GM19351 (cell line): ENCODE results near the gene IL23A.
A peak's percentile ranks its signal among the peaks of the same experiment; 100 is the strongest.

Experiments used
- ATAC-seq: cut with Tn5 transposase; IDR thresholded peaks from one replicate; pipeline ENCODE4 v1.9.1; 2021; ENCODE audit warnings: mild to moderate bottlenecking, moderate library complexity; ENCODE audit not compliant: unreplicated experiment

IL23A gene

DNA sequence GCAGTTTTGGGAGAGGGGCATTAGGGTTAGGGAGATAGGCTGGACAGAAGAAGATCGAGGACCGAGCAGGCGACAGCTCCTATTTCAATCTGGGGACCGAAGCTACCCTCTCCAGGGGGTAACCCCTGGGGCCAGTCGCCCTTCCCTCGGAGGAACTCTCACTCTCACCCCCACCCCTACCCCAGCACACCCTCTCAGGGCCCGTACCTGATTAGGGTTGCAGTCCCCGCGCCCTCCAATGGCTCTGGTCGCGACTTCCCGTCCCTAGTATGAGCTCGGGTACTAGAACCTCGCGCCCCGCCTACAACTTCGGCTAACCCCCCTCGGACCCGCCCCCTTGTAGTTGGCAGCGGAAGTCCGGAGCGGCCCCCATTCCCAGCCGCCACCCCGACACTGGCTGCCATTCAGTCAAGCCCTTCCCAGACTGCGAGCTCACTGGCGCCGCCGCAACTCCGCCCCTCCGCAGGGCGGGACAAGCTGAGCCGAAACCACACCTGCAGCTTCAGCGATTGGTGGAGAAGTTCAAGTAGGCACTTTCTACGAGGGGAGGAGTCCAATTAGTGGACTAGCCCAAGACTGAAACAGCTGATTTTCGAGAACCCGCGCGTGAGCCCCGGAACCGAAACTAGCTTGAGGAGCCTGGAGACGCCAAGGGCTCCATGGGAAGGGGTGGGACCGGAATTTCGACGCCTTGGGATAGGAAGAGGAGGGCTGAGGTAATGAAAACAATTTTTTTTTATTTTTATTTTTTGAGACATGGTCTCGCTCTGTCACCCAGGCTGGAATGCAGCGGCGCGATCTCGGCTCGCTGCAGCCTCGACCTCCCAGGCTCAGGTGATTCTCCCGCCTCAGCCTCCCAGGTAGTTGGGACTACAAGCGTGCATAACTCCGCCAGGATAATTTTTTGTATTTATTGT is 21.4 kb downstream of the IL23A start, which contains the start of gene STAT2:
STAT2 (minus strand) TSS at position 257 of the 917 bp plus-strand sequence. CDS start 3,536 bp downstream, outside the sequence.
- ATAC-seq: peak; percentile 96

DNA sequence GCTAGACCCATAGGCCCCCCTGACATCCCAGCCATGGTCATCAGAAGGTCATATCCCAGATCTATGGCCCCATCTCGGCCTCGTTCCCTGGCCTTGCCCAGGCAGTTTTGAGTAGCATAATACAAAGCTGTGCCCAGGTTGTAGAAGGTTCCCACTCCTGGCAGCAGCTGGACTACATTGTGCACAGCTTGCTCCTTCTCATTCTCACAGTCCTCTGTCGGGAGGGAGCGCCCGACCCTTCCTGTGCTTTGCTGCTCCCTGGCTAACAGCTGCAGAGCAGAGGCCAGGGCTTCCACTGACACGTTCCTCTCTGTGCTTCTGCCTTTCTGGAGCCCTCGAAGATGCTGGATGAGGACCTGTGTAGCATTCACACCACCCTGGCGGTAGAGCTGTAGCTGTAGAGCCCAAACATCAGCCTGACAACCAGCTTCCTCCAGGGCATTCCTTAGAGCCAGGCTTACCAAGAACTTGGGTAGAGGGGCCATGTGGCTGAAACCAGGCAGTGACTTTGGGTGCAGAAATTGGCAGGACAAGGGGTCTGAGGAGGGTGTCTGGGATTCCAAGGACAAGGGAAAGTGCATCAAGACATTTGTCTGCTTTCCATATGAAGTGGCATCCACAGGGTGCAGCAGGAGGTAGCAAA is 22.9 kb downstream of the IL23A start:
- no peak for ATAC-seq

GRCh38 chr12:56362130-56363059 is 23.7 kb downstream of the IL23A start, which contains the start of gene APOF:
TSS of gene APOF (minus strand) at chr12:56362857. CDS start at chr12:56362745, 112 bp downstream.
- no peak for ATAC-seq

DNA sequence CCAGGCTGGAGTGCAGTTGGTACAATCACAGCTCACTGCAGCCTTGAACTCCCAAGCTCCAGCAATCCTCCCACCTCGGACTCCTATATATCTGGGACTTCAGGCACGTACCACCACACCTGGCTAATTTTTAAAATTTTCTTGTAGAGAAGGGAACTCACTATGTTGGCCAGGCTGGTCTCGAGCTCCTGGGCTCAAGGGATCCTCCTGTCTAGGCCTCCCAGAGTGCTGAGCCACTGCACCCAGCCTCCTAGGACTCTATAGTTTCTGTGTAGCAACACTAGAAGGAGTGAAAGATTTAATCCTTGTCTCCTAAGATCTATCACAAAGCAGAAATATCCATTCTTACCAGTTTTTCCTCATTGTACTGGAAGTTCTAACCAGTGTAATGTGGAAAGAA is 28.3 kb downstream of the IL23A start:
- ATAC-seq: no peak

DNA sequence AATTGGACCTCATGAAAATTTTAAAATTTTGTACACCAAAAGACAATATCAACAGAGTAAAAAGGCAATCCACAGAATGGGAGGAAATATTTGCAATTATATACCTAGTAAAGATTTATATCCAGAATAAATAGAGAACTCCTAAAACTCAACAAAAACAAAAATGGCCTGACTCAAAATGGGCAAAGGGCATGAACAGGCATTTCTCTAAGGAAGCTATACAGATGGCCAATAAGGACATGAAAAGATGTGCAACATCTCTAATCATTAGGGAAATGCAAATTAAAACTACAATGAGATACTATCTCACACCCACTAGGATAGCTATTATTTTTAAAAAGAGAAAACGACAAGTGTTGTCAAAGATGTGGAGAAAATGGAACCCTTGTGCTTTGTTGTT is 34.8 kb downstream of the IL23A start:
- ATAC-seq: no peak

DNA sequence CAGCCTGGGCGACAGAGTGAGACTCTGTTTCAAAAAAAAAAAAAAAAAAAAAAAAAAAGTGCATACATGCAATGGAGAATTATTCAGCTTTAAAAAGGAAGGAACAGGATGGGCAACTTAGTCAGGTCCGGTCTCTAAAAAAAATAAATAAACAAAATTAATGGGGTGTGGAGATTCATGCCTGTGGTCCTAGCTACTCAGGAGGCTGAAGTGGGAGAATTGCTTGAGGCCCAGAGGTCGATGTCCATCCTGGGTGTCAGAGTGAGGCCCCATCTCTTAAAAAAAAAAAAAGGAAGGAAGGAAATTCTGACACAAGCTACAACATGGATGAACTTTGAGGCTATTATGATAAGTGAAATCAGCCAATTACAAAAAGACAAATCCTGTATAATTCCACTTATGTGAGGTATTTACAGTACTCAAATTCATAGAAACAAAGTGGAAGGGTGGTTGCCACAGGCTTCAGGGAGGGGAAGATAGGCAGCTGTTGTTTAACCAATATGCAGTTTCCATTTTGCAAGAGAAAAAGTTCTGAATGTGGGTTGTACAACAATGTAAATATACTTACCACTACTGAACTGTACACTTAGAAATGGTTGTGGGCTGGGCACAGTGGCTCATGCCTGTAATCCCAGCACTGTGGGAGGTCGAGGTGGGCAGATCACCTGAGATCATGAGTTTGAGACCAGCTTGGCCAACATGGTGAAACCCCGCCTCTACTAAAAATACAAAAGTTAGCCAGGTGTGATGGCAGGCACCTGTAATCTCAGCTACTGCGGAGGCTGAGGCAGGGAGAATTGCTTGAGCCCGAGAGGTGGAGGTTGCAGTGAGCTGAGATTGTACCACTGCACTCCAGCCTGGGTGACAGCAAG is 36.3 kb downstream of the IL23A start:
- peak; percentile 39 for ATAC-seq

DNA sequence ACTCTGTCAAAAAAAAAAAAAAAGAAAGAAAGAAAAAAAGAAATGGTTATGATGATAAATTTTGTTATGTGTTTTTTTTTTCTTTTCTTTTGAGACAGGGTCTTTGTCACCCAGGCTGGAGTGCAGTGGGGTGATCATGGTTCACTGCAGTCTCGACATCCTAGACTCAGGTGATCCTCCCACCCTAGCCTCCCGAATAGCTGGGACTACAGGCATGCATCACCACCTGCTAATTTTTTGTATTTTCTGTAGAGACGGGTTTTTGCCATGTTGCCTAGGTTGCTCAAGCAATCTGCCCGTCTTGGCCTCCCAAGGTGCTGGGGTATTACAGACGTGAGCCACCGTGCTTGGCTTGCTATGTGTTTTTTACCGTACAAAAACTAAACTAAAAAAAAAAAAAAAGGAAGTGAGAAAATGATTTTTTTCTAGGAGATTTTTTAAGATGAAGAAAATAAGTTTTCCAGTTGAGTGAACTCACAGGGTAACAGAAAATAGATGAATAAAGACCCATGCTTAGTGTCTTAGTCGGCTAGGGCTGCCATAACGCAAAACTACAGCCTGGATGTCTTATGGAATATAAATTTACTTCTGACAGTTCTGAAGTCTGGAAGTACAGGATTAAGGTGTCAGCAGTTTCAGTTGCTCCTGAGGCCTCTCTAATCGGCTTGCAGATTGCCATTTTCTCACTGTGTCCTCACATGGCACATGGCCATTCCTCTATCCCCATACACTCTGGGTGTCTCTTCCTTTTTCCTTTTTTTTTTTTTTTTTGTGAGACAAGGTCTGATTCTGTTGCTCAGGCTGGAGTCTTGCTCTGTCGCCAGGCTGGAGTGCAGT is 37.1 kb downstream of the IL23A start:
- ATAC-seq: peak; percentile 73

DNA sequence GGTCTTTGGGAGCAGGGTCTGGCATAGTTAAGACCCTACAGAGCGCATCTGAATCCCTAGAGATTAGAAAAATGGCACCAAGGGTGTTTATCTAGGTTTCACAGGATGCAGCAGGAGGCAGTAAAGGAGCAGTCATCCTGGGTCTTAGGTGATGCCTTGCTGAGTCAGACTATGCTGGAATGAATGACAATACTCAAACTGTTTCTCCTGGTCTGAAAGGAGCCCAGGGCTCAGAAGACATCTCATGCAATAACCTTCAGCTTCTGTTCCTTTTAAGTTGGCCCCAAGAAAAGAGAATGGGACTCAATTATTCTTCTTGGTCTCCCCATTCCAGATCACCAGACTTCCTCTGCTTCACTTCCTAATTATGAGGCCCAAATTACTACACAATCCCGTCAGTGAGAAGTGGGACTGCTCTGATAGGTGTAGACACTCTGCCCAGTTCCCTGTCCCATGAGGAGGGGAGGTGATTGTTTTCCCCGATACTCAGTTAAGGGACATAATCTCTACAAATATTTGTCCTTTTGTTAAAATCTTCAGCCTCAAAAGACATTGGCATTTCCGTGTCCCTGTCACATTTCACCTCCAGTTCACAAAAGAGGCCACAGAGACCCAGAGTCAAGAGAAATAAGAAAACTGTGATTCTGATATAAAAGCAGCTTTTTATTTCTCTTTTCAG is 38.8 kb downstream of the IL23A start:
- no peak for ATAC-seq

GRCh38 chr12:56377989-56378316 is 39.3 kb downstream of the IL23A start:
- no peak for ATAC-seq

- no peak for ATAC-seq
These were observed 43.9 kb downstream of the IL23A start for GRCh38 chr12:56382611-56383010.

GRCh38 chr12:56385873-56386272 is 47.2 kb downstream of the IL23A start:
- no peak for ATAC-seq

GRCh38 chr12:56387152-56387736 is 48.6 kb downstream of the IL23A start:
- no peak for ATAC-seq

GRCh38 chr12:56389412-56389811 is 50.7 kb downstream of the IL23A start:
- no peak for ATAC-seq
